ENCODE results near the gene PFDN1. TPM values are rescaled to one million over a fixed set of nuclear protein-coding genes. Genes with fewer than 3 reads are reported as not detected.

The PFDN1 gene
- total RNA-seq, 2 experiments from 2014 or later = 47.7 to 48.3 TPM

DNA sequence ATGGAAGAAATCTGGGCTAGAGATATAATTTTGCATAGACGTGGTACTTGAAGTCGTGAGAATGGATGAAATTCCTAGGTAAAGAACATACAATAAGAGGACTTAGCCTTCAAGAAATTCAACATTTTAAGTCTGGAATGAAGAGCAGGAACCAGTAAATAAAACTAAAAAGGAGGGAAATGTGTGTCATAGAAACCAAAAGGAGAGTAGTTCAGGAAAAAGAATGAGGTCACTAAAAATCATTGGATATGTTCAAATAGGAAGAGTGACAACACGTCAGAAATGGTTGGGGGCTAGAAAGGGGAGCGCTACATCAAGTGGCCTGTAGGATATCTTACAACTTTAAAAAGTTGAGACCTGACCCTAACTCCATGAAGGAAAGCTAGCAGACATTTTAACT lies 44.0 kb downstream of the PFDN1 start:
- ATAC-seq (ENCODE audit: low read depth) (no peak), DNase-seq (no peak)
- POLR2A ChIA-PET = no interaction called here
- peak overlapping the region; percentile 8 for H3K4me3 Mint-ChIP-seq
- H3K4me1 Mint-ChIP-seq = peaks cover 34% of the 10 kb centered on the region
- peak overlapping the region; percentile 69 for H3K27ac Mint-ChIP-seq
- H3K27me3 Mint-ChIP-seq = no peaks in the 10 kb centered on the region
- peaks cover 33% of the 10 kb centered on the region for H3K36me3 Mint-ChIP-seq
- H3K9me3 Mint-ChIP-seq = no peaks in the 10 kb centered on the region

DNA sequence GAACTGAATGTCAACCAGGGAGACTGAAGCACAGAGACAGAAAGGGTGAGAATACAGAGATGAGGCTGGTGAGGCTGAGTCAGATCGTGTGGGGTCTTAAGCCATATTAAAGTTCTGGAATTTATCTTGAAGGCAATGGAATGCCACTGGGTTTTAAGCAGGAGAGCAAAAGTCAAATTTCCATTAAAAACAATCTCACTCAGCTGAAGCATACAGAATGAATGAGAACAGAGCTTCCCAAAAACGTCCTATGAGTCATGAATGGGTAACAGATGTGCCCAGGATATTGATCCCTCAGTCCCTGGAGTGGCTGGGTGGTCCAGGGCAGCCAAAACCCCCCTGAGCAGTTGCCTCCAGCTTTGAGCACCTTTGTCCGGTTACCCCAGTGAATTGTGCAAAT lies 44.9 kb downstream of the PFDN1 start:
- H3K4me3 Mint-ChIP-seq = no peak overlapping the region
- POLR2A ChIA-PET = interaction anchor here (1.1 kb wide), 1 partner anchor 20 kb away, joined by 3 read pairs; no protein-coding TSS in a partner anchor

DNA sequence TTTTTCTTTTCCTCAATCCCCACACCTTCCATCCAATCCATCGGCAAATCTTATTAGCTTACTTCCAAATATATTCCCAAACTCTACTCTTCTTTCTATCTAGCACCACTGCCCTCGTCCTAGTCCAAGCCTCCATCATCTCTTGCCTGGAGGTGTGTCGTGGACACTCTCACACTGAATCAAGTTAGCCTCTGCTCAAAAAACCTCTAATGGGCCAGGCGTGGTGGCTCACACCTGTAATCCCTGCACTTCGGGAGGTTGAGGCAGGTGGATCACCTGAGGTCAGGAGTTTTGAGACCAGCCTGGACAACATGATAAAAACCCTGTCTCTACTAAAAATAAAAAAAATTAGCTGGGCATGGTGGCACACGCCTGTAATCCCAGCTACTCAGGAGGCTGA lies 46.2 kb downstream of the PFDN1 start:
- Mint-ChIP-seq H3K4me3 (no peak overlapping the region), H3K27ac (no peak overlapping the region), H3K4me1 (peaks cover 45% of the 10 kb centered on the region), H3K9me3 (no peaks in the 10 kb centered on the region), H3K36me3 (peaks cover 37% of the 10 kb centered on the region), H3K27me3 (no peaks in the 10 kb centered on the region)
- POLR2A ChIA-PET = interaction anchor here (1.6 kb wide), 1 partner anchor 90 kb away, joined by 5 read pairs; the partner anchor contains the start of gene HBEGF
- DNase-seq (no peak), ATAC-seq (ENCODE audit: low read depth) (no peak)

More for the DNA sequence above, 44.9 kb downstream of the PFDN1 start:
- no peak for ATAC-seq (ENCODE audit: low read depth)
- Mint-ChIP-seq H3K9me3 (no peaks in the 10 kb centered on the region), H3K4me1 (peaks cover 37% of the 10 kb centered on the region), H3K27me3 (no peaks in the 10 kb centered on the region), H3K36me3 (peaks cover 36% of the 10 kb centered on the region), H3K27ac (peak overlapping the region; percentile 62)
- DNase-seq = no peak

GRCh38 chr5:140255460-140256157 lies 47.3 kb downstream of the PFDN1 start:
- no peak for DNase-seq
- H3K9me3 Mint-ChIP-seq = no peaks in the 10 kb centered on the region
- no peaks in the 10 kb centered on the region for H3K27me3 Mint-ChIP-seq
- H3K36me3 Mint-ChIP-seq = peaks cover 39% of the 10 kb centered on the region
- H3K4me1 Mint-ChIP-seq = peaks cover 49% of the 10 kb centered on the region
- no peak overlapping the region for H3K4me3 Mint-ChIP-seq
- ATAC-seq (ENCODE audit: low read depth) = no peak
- no peak overlapping the region for H3K27ac Mint-ChIP-seq
- POLR2A ChIA-PET = interaction anchor here (0.6 to 1.6 kb wide), 2 partner anchors 11 to 91 kb away, joined by 4 to 5 read pairs; partner anchors contain the start of gene HBEGF

DNA sequence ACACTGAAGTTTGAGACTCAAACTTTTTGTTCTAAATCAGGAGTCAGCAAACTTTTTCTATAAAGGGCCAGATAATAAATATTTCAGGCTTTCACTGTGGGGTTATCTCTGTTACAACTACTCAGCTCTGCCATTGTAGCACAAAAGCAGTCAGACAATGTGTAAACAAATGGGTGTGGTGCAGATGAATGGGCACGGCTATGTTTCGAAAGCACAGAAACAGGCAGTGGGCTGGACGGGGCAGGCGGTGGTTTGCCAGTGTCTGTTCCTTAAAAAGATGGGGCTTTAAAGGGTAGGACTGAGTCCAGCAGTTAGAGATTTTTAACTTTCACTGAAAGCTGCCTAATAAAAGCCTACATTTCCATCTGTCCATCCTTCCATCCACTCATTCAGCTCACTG lies 48.9 kb downstream of the PFDN1 start:
- H3K4me1 Mint-ChIP-seq = peaks cover 52% of the 10 kb centered on the region
- POLR2A ChIA-PET = no interaction called here

GRCh38 chr5:140252470-140253126 lies 50.3 kb downstream of the PFDN1 start:
- ATAC-seq (ENCODE audit: low read depth) (no peak), DNase-seq (no peak)
- POLR2A ChIA-PET = interaction anchor here (1.1 kb wide), 2 partner anchors 94 to 107 kb away, joined by 4 read pairs; partner anchors contain the start of gene HBEGF
- H3K36me3 Mint-ChIP-seq = peaks cover 30% of the 10 kb centered on the region
- no peaks in the 10 kb centered on the region for H3K27me3 Mint-ChIP-seq
- H3K4me1 Mint-ChIP-seq = peaks cover 42% of the 10 kb centered on the region
- H3K9me3 Mint-ChIP-seq = no peaks in the 10 kb centered on the region
- peak overlapping the region; percentile 61 for H3K27ac Mint-ChIP-seq
- H3K4me3 Mint-ChIP-seq = peak overlapping the region; percentile 76

More for the DNA sequence above, 48.9 kb downstream of the PFDN1 start:
- DNase-seq (no peak), ATAC-seq (ENCODE audit: low read depth) (no peak)
- no peaks in the 10 kb centered on the region for H3K9me3 Mint-ChIP-seq
- no peak overlapping the region for H3K4me3 Mint-ChIP-seq
- no peak overlapping the region for H3K27ac Mint-ChIP-seq
- peaks cover 44% of the 10 kb centered on the region for H3K36me3 Mint-ChIP-seq
- H3K27me3 Mint-ChIP-seq = no peaks in the 10 kb centered on the region

DNA sequence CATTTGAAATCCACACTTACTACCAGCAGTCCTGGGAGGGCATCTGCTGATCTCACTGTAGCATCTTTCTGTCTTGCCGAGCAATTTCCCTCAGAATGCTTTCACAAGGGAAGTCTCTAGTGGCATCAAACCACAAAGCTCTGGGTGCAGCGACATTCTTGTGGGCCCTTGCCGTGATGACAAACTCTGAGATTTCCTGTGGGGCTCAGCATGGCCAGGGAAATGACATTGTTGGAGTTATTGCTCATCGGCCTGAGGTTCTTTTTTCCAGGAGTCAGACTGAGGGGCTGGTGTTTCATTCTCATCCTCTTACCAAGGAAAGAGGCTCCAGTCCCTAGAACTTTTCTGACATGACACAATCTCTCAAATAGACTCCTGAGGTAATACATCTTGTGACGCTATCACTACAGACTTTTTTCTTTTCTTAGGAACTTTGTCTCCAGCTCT lies 51.4 kb downstream of the PFDN1 start:
- DNase-seq (peak; percentile 52), ATAC-seq (ENCODE audit: low read depth) (peak; percentile 86)
- H3K9me3 Mint-ChIP-seq = no peaks in the 10 kb centered on the region
- POLR2A ChIA-PET = interaction anchor here (1.1 to 1.5 kb wide), 3 partner anchors 51 to 108 kb away, joined by 3 to 4 read pairs (median 4); partner anchors contain the start of genes HBEGF and PFDN1
- H3K27ac Mint-ChIP-seq = peak overlapping the region; percentile 61
- H3K4me1 Mint-ChIP-seq = peaks cover 46% of the 10 kb centered on the region
- H3K4me3 Mint-ChIP-seq = peak overlapping the region; percentile 76
- peaks cover 25% of the 10 kb centered on the region for H3K36me3 Mint-ChIP-seq
- H3K27me3 Mint-ChIP-seq = no peaks in the 10 kb centered on the region

GRCh38 chr5:140250386-140250785 lies 52.5 kb downstream of the PFDN1 start:
- DNase-seq = no peak
- Mint-ChIP-seq H3K4me3 (no peak overlapping the region), H3K4me1 (peaks cover 56% of the 10 kb centered on the region), H3K36me3 (peaks cover 25% of the 10 kb centered on the region), H3K9me3 (no peaks in the 10 kb centered on the region), H3K27me3 (no peaks in the 10 kb centered on the region), H3K27ac (peak overlapping the region; percentile 71)
- POLR2A ChIA-PET = interaction anchor here (1.0 to 1.5 kb wide), 2 partner anchors 52 to 95 kb away, joined by 3 to 5 read pairs; partner anchors contain the start of gene PFDN1
- no peak for ATAC-seq (ENCODE audit: low read depth)

DNA sequence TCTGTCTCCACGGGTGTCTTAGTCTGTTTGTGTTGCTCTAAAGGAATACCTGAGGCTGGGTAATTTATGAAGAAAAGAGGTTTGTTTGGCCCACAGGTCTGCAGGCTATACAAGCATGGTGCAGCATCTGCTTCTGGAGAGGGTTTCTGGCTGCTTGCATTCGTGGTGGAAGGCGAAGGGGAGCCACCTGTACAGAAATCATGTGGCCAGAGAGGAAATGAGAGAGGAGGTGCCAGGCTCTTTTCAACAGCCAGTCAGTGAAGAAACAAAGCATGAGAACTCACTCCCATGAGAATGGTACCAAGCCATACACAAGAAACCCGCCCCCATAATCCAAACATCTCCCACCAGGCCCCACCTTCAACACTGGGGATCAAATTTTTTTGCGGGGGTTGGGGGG lies 53.4 kb downstream of the PFDN1 start:
- Mint-ChIP-seq H3K4me1 (peaks cover 65% of the 10 kb centered on the region), H3K4me3 (peak overlapping the region; percentile 52), H3K27ac (peak overlapping the region; percentile 80), H3K9me3 (no peaks in the 10 kb centered on the region), H3K36me3 (peaks cover 28% of the 10 kb centered on the region), H3K27me3 (no peaks in the 10 kb centered on the region)
- POLR2A ChIA-PET = interaction anchor here (5.9 kb wide), 1 partner anchor 97 kb away, joined by 31 read pairs; the partner anchor contains the start of gene HBEGF
- no peak for DNase-seq
- ATAC-seq (ENCODE audit: low read depth) = peak; percentile 25

GRCh38 chr5:140248414-140248813 lies 54.5 kb downstream of the PFDN1 start:
- Mint-ChIP-seq H3K27me3 (no peaks in the 10 kb centered on the region), H3K9me3 (no peaks in the 10 kb centered on the region), H3K36me3 (peaks cover 28% of the 10 kb centered on the region), H3K27ac (no peak overlapping the region), H3K4me3 (no peak overlapping the region), H3K4me1 (peaks cover 66% of the 10 kb centered on the region)
- DNase-seq = no peak
- POLR2A ChIA-PET = interaction anchor here (5.9 kb wide), 1 partner anchor 98 kb away, joined by 31 read pairs; the partner anchor contains the start of gene HBEGF
- no peak for ATAC-seq (ENCODE audit: low read depth)

DNA sequence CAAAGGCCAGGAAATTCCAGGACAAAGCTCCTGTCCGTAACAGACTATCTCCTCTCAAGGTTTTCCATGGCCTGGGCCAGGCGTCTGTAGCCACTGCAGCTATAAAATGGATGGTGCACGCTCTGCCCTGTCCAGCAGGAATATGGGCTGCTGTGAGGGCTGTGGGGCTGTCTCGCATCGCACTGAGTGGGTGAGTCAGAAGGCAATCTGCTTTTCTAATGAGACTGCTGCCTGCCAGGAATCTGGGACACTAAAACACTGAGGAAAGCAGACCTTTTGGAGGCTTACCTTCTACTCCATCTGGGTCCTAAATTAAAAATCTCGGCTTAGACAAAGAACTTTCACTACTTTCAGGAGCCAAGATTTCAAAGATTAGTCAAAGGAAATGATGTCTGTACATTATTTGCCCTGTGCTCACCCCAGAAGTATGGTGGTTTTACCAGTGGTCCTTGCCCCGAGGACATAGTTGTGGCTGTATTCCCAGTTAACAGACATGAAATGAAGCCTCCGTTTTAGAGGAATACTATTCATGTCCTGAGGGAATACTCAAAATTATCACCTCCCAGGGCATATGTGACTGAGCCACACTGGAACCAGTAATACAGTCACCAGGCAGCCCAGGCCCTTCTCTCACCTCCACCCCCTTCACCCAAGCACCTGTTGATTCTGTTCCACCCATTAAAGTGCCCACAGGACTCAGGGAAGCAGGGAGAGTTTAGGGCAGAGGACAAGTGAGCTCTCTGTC lies 56.4 kb downstream of the PFDN1 start:
- no peak overlapping the region for H3K4me3 Mint-ChIP-seq
- H3K4me1 Mint-ChIP-seq = peaks cover 49% of the 10 kb centered on the region
- ATAC-seq (ENCODE audit: low read depth) = no peak
- DNase-seq = no peak
- peak overlapping the region; percentile 24 for H3K27ac Mint-ChIP-seq
- no peaks in the 10 kb centered on the region for H3K27me3 Mint-ChIP-seq
- H3K9me3 Mint-ChIP-seq = no peaks in the 10 kb centered on the region
- POLR2A ChIA-PET = interaction anchor here (1.4 to 5.9 kb wide), 3 partner anchors 20 to 100 kb away, joined by 3 to 31 read pairs (median 5); partner anchors contain the start of genes HBEGF and PFDN1
- peaks cover 22% of the 10 kb centered on the region for H3K36me3 Mint-ChIP-seq

GRCh38 chr5:140245926-140246325 lies 57.0 kb downstream of the PFDN1 start:
- Mint-ChIP-seq H3K27me3 (no peaks in the 10 kb centered on the region), H3K9me3 (no peaks in the 10 kb centered on the region), H3K27ac (peak overlapping the region; percentile 48), H3K4me1 (peaks cover 46% of the 10 kb centered on the region), H3K4me3 (no peak overlapping the region), H3K36me3 (peaks cover 20% of the 10 kb centered on the region)
- no peak for ATAC-seq (ENCODE audit: low read depth)
- POLR2A ChIA-PET = interaction anchor here (1.4 to 5.9 kb wide), 3 partner anchors 21 to 100 kb away, joined by 3 to 31 read pairs (median 5); partner anchors contain the start of genes HBEGF and PFDN1
- DNase-seq = no peak
